AG04450 (cell line): Measurements from ENCODE around the gene RAP2A. TPM values are rescaled to one million over a fixed set of nuclear protein-coding genes. Genes with fewer than 3 reads are reported as not detected.

Experiments
- CTCF ChIA-PET: fragments of 300-600, 350-600 bp; formaldehyde crosslinking; extraction: SDS; loops from one replicate; lab custom pipeline; 2022; ENCODE audit warnings: antibody characterized with exemption, inconsistent platforms; lab: Charles Lee
- POLR2A ChIA-PET: fragments of 350-600 bp; formaldehyde crosslinking; extraction: SDS; loops from one replicate; lab custom pipeline; 2021; ENCODE audit warnings: antibody characterized with exemption, inconsistent platforms; lab: Yijun Ruan, JAX
- DNase-seq: peaks from one replicate; pipeline ENCODE4 v3.0.0-alpha.2; 2011; ENCODE audit warnings: low read depth, low spot score
- H3K27ac ChIP-seq: one replicate; pipeline ENCODE4 v1.5.1; 2012; ENCODE audit warnings: low read depth, low read length, control low read depth
- H3K27me3 ChIP-seq: one replicate; pipeline ENCODE4 v1.6.0; 2012; ENCODE audit warnings: low read length; ENCODE audit not compliant: control insufficient read depth, insufficient read depth
- H3K4me3 ChIP-seq: 2 replicates; pipeline ENCODE4 v1.5.1; 2011; ENCODE audit warnings: mild to moderate bottlenecking, low read depth, low read length, control low read depth
- H3K9me3 ChIP-seq: 2 replicates; pipeline ENCODE4 v1.5.1; 2012; ENCODE audit warnings: low read length; ENCODE audit not compliant: control insufficient read depth, insufficient read depth
- CTCF ChIP-seq: IDR thresholded peaks from 2 replicates; pipeline ENCODE4 v1.5.1; 2011; ENCODE audit warnings: low read depth, low read length, control low read depth, inconsistent platforms
- polyA plus RNA-seq: library from polyadenylated mRNA; depleted of rRNA; stranded (reverse); fragments of >200 nt; gene quantifications from 2 replicates; pipeline ENCODE4 v1.2.3, GENCODE V29; 2011

The RAP2A gene
- polyA plus RNA-seq, 1 experiment = 21.5 TPM

DNA sequence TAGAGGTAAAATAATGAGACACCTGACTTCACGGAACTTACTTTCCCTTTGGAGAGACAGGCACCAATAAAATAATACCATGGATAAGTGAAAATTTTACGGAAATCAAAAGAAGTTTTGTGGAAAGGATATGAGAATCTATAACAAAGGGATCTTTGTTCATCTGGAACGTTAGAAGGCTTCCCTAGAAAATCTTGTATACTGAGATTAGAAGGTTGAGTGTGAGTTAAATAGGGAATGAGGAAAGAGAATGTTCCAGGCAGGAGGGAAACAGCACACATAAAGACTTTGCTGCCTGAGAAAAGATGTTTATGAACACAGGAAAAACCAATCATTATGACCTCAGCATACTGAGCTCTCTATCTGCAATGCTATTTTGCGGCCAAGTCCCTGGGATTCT is 19.6 kb upstream of the RAP2A start:
- ChIA-PET POLR2A (no interaction called here), CTCF (interaction anchor here (1.0 to 1.3 kb wide), 2 partner anchors 386 to 396 kb away, joined by 3 to 4 read pairs; no protein-coding TSS in a partner anchor)
- H3K27ac ChIP-seq = no peak overlapping the region
- no peak for DNase-seq
- no peaks in the 10 kb centered on the region for H3K9me3 ChIP-seq
- peaks cover 3% of the 10 kb centered on the region for H3K27me3 ChIP-seq
- no peak for TF ChIP-seq CTCF
- H3K4me3 ChIP-seq = no peak overlapping the region

DNA sequence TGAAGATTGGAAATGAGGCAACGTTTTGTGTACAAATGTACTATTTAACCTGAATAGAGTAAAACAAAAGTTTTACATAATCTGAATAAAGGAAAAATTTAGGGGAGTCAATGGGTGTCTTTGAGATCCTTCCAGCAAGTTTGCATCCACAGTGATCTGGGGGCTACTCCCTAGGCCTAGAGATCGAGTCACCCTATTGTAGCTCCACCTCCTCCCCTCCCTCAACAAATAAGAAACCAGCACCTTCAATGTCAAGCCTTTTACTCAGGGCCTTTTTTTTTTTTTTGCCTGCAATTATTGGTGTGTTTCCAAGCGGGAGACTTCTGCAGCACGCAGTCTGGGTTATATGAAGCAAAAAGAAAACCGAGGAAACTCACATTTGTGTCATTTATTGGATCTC is 16.3 kb upstream of the RAP2A start:
- no peak for DNase-seq
- Histone ChIP-seq H3K27ac (no peak overlapping the region), H3K27me3 (peaks cover 3% of the 10 kb centered on the region), H3K4me3 (no peak overlapping the region), H3K9me3 (no peaks in the 10 kb centered on the region)
- ChIA-PET POLR2A (no interaction called here), CTCF (no interaction called here)
- TF ChIP-seq CTCF = no peak

DNA sequence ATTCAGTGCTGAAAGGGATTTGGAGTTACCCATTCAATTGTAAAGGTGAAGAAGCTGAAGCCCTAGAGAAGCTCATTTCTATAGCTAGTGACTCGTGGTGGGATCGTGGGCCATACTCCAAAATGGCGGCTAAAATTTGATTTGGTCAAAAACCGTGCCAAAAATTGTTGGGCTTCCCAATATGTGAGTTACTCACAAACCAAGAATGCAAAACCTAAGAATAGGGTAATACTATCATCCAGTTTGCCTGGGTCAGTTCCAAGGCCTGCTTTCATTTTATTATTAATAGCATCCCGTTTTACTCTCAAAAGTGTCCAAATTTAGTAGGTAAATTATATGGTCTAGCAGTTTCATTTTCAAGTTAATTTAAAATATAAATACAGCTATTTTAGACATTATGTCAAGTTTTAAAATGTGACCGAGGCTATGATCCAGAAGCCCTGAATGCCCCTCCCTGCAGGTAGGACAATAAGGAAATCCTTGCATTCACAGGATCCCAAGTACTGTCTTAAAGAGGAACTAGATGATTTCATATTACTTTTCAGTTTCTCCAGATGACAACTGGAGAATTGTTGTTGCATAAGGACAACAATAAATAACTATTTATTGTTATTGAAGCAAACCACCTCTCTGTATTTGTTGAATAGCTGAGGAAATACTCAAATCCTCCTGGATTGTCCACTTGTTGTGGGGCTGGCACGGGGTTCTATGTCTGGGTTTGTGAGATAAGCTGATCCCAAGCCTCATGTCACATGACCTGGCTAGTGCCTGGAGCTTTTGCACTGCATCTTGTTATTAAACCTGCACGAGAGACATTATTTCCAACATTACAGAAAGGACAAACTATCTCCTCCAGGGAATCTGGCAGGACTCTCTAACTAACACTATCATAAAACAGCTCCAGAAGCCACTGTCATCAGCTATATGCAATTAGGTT is 11.6 kb upstream of the RAP2A start:
- POLR2A ChIA-PET = no interaction called here
- Histone ChIP-seq H3K9me3 (no peaks in the 10 kb centered on the region), H3K4me3 (no peak overlapping the region), H3K27me3 (peaks cover 3% of the 10 kb centered on the region), H3K27ac (no peak overlapping the region)
- TF ChIP-seq CTCF = no peak
- CTCF ChIA-PET = interaction anchor here (0.6 to 1.1 kb wide), 2 partner anchors 152 to 432 kb away, joined by 3 read pairs; no protein-coding TSS in a partner anchor
- no peak for DNase-seq

- DNase-seq = no peak
- no peak overlapping the region for H3K4me3 ChIP-seq
- no peaks in the 10 kb centered on the region for H3K9me3 ChIP-seq
- H3K27ac ChIP-seq = no peak overlapping the region
- H3K27me3 ChIP-seq = peaks cover 3% of the 10 kb centered on the region
- POLR2A ChIA-PET = no interaction called here
- CTCF ChIA-PET = interaction anchor here (0.6 kb wide), 1 partner anchor 431 kb away, joined by 3 read pairs; no protein-coding TSS in a partner anchor
- no peak for TF ChIP-seq CTCF
Measured at GRCh38 chr13:97423300-97424045, 10.5 kb upstream of the RAP2A start.
